ENCODE data around the gene ZNF182. TPM values are rescaled to one million over a fixed set of nuclear protein-coding genes. Genes with fewer than 3 reads are reported as not detected.
"Not testable (repeated sequence)": the region's sequence is repeated elsewhere in the genome, so short reads cannot be mapped to it uniquely, and the experiment has no call there.

ZNF182 gene
- total RNA-seq, 4 donors from 2014 or later, result 2.5 to 10.7 (median 6.6) TPM

GRCh38 chrX:47956016-47956415, 47.8 kb downstream of the ZNF182 start:
- no peaks in the 10 kb centered on the region for H3K9me3 ChIP-seq
- no peak for DNase-seq
- H3K4me3 ChIP-seq, result no peak overlapping the region
- H3K27ac ChIP-seq, result no peak overlapping the region
- no peaks in the 10 kb centered on the region for H3K27me3 ChIP-seq
- no peaks in the 10 kb centered on the region for H3K4me1 ChIP-seq
- no peaks in the 10 kb centered on the region for H3K36me3 ChIP-seq
- no peak for TF ChIP-seq POLR2A (IDR thresholded peaks at IDR 0.05)
- TF ChIP-seq, protein P1, sequence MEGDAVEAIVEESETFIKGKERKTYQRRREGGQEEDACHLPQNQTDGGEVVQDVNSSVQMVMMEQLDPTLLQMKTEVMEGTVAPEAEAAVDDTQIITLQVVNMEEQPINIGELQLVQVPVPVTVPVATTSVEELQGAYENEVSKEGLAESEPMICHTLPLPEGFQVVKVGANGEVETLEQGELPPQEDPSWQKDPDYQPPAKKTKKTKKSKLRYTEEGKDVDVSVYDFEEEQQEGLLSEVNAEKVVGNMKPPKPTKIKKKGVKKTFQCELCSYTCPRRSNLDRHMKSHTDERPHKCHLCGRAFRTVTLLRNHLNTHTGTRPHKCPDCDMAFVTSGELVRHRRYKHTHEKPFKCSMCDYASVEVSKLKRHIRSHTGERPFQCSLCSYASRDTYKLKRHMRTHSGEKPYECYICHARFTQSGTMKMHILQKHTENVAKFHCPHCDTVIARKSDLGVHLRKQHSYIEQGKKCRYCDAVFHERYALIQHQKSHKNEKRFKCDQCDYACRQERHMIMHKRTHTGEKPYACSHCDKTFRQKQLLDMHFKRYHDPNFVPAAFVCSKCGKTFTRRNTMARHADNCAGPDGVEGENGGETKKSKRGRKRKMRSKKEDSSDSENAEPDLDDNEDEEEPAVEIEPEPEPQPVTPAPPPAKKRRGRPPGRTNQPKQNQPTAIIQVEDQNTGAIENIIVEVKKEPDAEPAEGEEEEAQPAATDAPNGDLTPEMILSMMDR (IDR thresholded peaks at IDR 0.05), result no peak

DNA sequence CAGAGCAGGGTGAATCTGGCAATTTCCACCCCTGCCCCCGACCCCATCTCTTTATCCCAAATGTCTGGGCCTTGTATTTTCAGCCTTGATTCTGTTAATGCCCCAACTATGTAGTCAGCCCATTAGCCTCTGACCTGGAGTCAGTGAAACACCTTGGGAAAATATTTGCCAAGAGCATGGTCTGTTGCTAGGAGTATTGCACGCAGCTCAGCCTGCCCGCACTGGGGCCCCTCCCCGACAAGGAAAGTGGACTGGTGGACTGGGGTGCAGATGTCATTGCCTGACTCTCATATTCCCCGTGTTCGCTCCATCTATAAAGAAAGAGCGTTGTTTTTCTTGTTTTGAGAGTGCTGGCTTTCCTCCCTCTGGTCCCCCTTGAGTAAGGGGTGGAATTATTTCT, 48.5 kb downstream of the ZNF182 start:
- H3K27me3 ChIP-seq, H3K4me1 ChIP-seq, H3K4me3 ChIP-seq, H3K36me3 ChIP-seq, H3K27ac ChIP-seq, DNase-seq, H3K9me3 ChIP-seq: not testable (repeated sequence)

GRCh38 chrX:47941423-47941822, 62.4 kb downstream of the ZNF182 start:
- no peak overlapping the region for H3K27ac ChIP-seq
- no peak for DNase-seq
- H3K4me3 ChIP-seq, result no peak overlapping the region
- no peaks in the 10 kb centered on the region for H3K36me3 ChIP-seq
- no peaks in the 10 kb centered on the region for H3K27me3 ChIP-seq
- TF ChIP-seq, protein P1 (IDR thresholded peaks at IDR 0.05), result no peak
- no peak for TF ChIP-seq POLR2A (IDR thresholded peaks at IDR 0.05)
- no peaks in the 10 kb centered on the region for H3K9me3 ChIP-seq
- H3K4me1 ChIP-seq, result no peaks in the 10 kb centered on the region

DNA sequence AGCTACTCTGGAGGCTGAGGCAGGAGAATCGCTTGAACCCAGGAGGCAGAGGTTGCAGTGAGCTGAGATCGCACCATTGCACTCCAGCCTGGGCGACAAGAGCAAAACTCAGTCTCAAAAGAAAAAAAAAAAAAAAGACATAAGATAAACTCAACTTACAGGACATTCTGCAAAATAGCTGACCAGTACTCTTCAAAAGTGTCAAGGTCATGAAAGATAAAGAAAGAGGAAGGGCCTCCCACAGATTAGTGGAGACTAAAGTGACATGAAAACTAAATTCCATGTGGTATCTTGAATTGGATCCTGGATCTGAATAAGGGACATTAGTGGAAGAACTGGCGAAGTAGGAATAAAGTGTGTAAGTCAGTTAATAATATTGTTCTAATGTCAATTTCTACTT, 63.3 kb downstream of the ZNF182 start:
- Histone ChIP-seq H3K9me3 (no peaks in the 10 kb centered on the region), H3K4me3 (no peak overlapping the region), H3K27me3 (no peaks in the 10 kb centered on the region), H3K36me3 (no peaks in the 10 kb centered on the region), H3K4me1 (no peaks in the 10 kb centered on the region), H3K27ac (no peak overlapping the region)
- no peak for DNase-seq
- no peak for TF ChIP-seq POLR2A (IDR thresholded peaks at IDR 0.05)
- TF ChIP-seq, protein P1 (IDR thresholded peaks at IDR 0.05), result no peak

DNA sequence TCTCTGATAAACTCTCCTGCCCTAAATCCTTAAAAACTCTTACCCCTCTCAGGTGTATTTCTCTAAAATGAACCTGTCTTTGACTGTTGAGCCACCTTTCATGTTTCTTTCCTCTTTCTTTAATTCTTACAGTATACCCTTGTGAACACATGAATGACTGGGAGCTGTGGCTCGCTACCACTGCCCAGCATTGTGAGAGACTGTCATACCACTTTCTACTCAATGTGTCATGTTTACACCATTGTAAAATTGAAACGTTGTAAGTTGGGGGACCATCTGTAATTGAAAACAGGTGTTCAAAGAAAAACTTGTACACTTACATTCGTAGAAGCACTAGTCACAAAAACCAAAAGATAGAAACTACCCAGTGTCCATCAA, 66.9 kb downstream of the ZNF182 start:
- Histone ChIP-seq H3K27ac (no peak overlapping the region), H3K27me3 (no peaks in the 10 kb centered on the region), H3K36me3 (no peaks in the 10 kb centered on the region), H3K4me1 (no peaks in the 10 kb centered on the region), H3K9me3 (no peaks in the 10 kb centered on the region), H3K4me3 (no peak overlapping the region)
- no peak for TF ChIP-seq POLR2A (IDR thresholded peaks at IDR 0.05)
- DNase-seq, result no peak

DNA sequence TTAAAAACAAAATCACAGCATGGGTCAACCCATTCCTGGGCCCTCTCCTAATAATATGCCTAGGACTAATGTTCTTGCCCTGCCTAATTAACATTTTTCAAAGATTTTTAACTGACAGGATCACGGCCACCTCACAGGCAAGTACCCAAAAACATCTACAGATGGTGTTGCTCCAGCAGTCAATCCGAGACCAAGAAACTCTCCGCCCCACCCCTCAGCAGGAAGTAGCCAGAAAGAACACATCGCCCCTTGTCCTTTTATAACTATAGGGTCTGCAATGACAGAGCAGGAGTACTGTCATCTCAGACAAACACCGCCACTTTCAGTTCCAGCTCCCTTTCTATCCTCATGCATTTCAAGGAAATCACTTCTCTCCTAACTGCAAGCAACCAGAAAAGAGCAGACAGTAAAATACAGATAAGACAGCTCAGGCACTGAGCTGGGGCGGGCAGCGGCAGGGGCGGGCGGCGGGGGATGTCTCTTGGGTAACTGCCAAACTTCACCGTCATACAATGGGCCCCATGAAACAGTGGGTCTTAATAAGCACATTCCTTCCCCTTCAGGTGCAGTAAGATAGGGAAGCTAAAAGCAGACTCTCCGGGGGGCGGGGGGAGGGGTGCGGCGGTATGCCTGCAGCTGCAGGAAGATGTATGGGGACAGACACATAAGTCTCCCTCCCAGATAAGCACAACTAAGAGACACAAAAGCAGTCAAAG, 67.4 kb downstream of the ZNF182 start:
- H3K9me3 ChIP-seq, result no peaks in the 10 kb centered on the region
- TF ChIP-seq POLR2A (IDR thresholded peaks at IDR 0.05), result no peak
- TF ChIP-seq, protein P1 (IDR thresholded peaks at IDR 0.05), result no peak
- no peak overlapping the region for H3K27ac ChIP-seq
- H3K4me3 ChIP-seq, result no peak overlapping the region
- no peaks in the 10 kb centered on the region for H3K36me3 ChIP-seq
- no peaks in the 10 kb centered on the region for H3K4me1 ChIP-seq
- DNase-seq, result no peak
- no peaks in the 10 kb centered on the region for H3K27me3 ChIP-seq

GRCh38 chrX:47933946-47934345, 69.8 kb downstream of the ZNF182 start:
- DNase-seq, result no peak
- no peaks in the 10 kb centered on the region for H3K27me3 ChIP-seq
- no peaks in the 10 kb centered on the region for H3K4me1 ChIP-seq
- TF ChIP-seq, protein P1 (IDR thresholded peaks at IDR 0.05), result no peak
- no peak for TF ChIP-seq POLR2A (IDR thresholded peaks at IDR 0.05)
- H3K27ac ChIP-seq, result no peak overlapping the region
- H3K36me3 ChIP-seq, result no peaks in the 10 kb centered on the region
- no peaks in the 10 kb centered on the region for H3K9me3 ChIP-seq
- H3K4me3 ChIP-seq, result no peak overlapping the region

GRCh38 chrX:47931970-47932369, 71.8 kb downstream of the ZNF182 start:
- H3K9me3 ChIP-seq, H3K4me1 ChIP-seq, H3K4me3 ChIP-seq, DNase-seq, H3K36me3 ChIP-seq, H3K27me3 ChIP-seq, H3K27ac ChIP-seq: not testable (repeated sequence)
